Measurements from ENCODE around the gene IQCM.

- TF ChIP-seq ZNF174 (tag by site-specific recombination; IDR thresholded peaks at IDR 0.05): no peak
- TF ChIP-seq CTCF (tag by site-specific recombination; IDR thresholded peaks at IDR 0.05): no peak
- TF ChIP-seq ZNF202 (tag by site-specific recombination; IDR thresholded peaks at IDR 0.05; ENCODE audit: borderline replicate concordance): no peak
- no peak for TF ChIP-seq ZNF701 (tag by site-specific recombination; IDR thresholded peaks at IDR 0.05)
- no peak for TF ChIP-seq ZBTB11 (tag by site-specific recombination; conservative IDR thresholded peaks at IDR 0.05; ENCODE audit: low read depth)
Observed at GRCh38 chr4:149830823-149831222, 15.2 kb upstream of the IQCM start.
